A549 (cell line): ENCODE data around the gene RAPGEF5. TPM values are rescaled to one million over a fixed set of nuclear protein-coding genes. Genes with fewer than 3 reads are reported as not detected.

Source experiments
- ATAC-seq, 2 experiments: fragments of 200-7000 bp in 1 of 2; fragments of >200 bp in 1 of 2; cut with Nextera tagmentation in 1 of 2; cut with Tn5 transposase in 1 of 2; 3 replicates each; pipeline versions ENCODE4 v1.8.0 to v1.9.1; 2018 to 2020; ENCODE audit warnings: mild to moderate bottlenecking in 1 of 2, moderate library complexity in 1 of 2
- CTCF ChIA-PET: fragments of 300-600 bp; sonication (Branson Sonifier 250); formaldehyde crosslinking; extraction: SDS; loops from one replicate; lab custom pipeline; 2021; ENCODE audit warnings: antibody characterized with exemption, inconsistent platforms; lab: Yijun Ruan, JAX
- POLR2A ChIA-PET: fragments of 350-600 bp; formaldehyde crosslinking; extraction: SDS; loops from one replicate; lab custom pipeline; 2021; ENCODE audit warnings: antibody characterized with exemption, inconsistent platforms; lab: Yijun Ruan, JAX
- DNase-seq, 2 experiments: peaks; one replicate each; pipeline versions ENCODE4 v3.0.0 to v3.0.0-alpha.2; 2011 to 2016; ENCODE audit warnings: low read depth in 1 of 2, low spot score in 1 of 2
- FAIRE-seq: peaks from 2 replicates; lab custom pipeline; 2011; peaks lifted over from hg19 to GRCh38; lab: Jason Lieb, UNC
- H3K27ac ChIP-seq, 2 experiments: fragments of >200 bp; sonication (Bioruptor Twin); formaldehyde crosslinking; 3 replicates each; pipeline ENCODE4 v1.5.1; 2016 to 2017
- H3K4me1 ChIP-seq: fragments of >200 bp; sonication (Bioruptor Twin); formaldehyde crosslinking; 3 replicates; pipeline ENCODE4 v1.6.1; 2016
- H3K4me2 ChIP-seq: fragments of >200 bp; sonication (Bioruptor Twin); formaldehyde crosslinking; 3 replicates; pipeline ENCODE4 v1.6.1; 2016
- H3K4me3 ChIP-seq: fragments of >200 bp; sonication (Bioruptor Twin); formaldehyde crosslinking; 3 replicates; pipeline ENCODE4 v1.5.1; 2016
- H3K9me3 ChIP-seq: fragments of >200 bp; sonication (Bioruptor Twin); formaldehyde crosslinking; 3 replicates; pipeline ENCODE4 v1.6.1; 2016
- CBX2 ChIP-seq: fragments of 200-600 bp; sonication (generic); IDR thresholded peaks from 2 replicates; pipeline ENCODE4 v1.6.1; 2016; ENCODE audit warnings: low read depth, mild to moderate bottlenecking, borderline replicate concordance
- CBX8 ChIP-seq: fragments of 200-600 bp; sonication (generic); IDR thresholded peaks from 2 replicates; pipeline ENCODE4 v1.6.1; 2016
- CEBPB ChIP-seq, 2 experiments: fragments of >200 bp in 1 of 2; sonication (Bioruptor Twin) in 1 of 2; formaldehyde crosslinking in 1 of 2; IDR thresholded peaks; 2 replicates each; pipeline ENCODE4 v1.6.1; 2012 to 2016
- CTCF ChIP-seq: fragments of >200 bp; sonication (Bioruptor Twin); formaldehyde crosslinking; IDR thresholded peaks from 3 replicates; pipeline ENCODE4 v1.5.1; 2016
- EHF ChIP-seq: fragments of 250-450 bp; sonication (Bioruptor Pico); IDR thresholded peaks from 2 replicates; pipeline ENCODE4 v1.5.0; 2020; ENCODE audit warnings: mild to moderate bottlenecking
- ESRRA ChIP-seq: fragments of 150-350 bp; IDR thresholded peaks from 2 replicates; pipeline ENCODE4 v1.6.1; 2014; ENCODE audit warnings: mild to moderate bottlenecking, low read length, borderline replicate concordance
- FOSB ChIP-seq: fragments of 250-450 bp; sonication (Bioruptor Pico); IDR thresholded peaks from 2 replicates; pipeline ENCODE4 v1.5.0; 2020; ENCODE audit warnings: mild to moderate bottlenecking, moderate library complexity
- FOSL2 ChIP-seq, 2 experiments: fragments of 450-650 bp in 1 of 2; fragments of >200 bp in 1 of 2; sonication (Bioruptor Twin) in 1 of 2; formaldehyde crosslinking; IDR thresholded peaks; 2 replicates each; pipeline versions ENCODE4 v1.5.0 to v1.6.1; 2016 to 2020; ENCODE audit warnings: mild to moderate bottlenecking in 1 of 2, moderate library complexity in 1 of 2
- GATA3 ChIP-seq: IDR thresholded peaks from 2 replicates; pipeline ENCODE4 v1.6.1; 2012; ENCODE audit warnings: borderline replicate concordance
- HDAC2 ChIP-seq: fragments of 200-600 bp; sonication (generic); IDR thresholded peaks from 2 replicates; pipeline ENCODE4 v1.6.1; 2016
- HEYL ChIP-seq: fragments of 250-450 bp; sonication (Bioruptor Pico); IDR thresholded peaks from 2 replicates; pipeline ENCODE4 v1.8.0; 2021; ENCODE audit warnings: mild to moderate bottlenecking, moderate library complexity
- HOXA7 ChIP-seq: fragments of 250-450 bp; sonication (Bioruptor Pico); IDR thresholded peaks from 2 replicates; pipeline ENCODE4 v1.5.0; 2020; ENCODE audit warnings: mild to moderate bottlenecking, moderate library complexity
- HOXB13 ChIP-seq: fragments of 250-450 bp; sonication (Bioruptor Pico); IDR thresholded peaks from 2 replicates; pipeline ENCODE4 v1.5.0; 2020; ENCODE audit warnings: low read depth, mild to moderate bottlenecking, moderate library complexity
- JUN ChIP-seq, 2 experiments: fragments of >200 bp; sonication (Bioruptor Twin); formaldehyde crosslinking; IDR thresholded peaks; 2 replicates in 1 of 2; 3 replicates in 1 of 2; pipeline ENCODE4 v1.6.1; 2016 to 2017
- KDM1A ChIP-seq: fragments of 200-600 bp; sonication (generic); IDR thresholded peaks from 2 replicates; pipeline ENCODE4 v1.6.1; 2016; ENCODE audit warnings: low read depth, mild to moderate bottlenecking
- MYC ChIP-seq: IDR thresholded peaks from 2 replicates; pipeline ENCODE4 v1.6.1; 2012; ENCODE audit warnings: mild to moderate bottlenecking, inconsistent platforms, low read length, improper control_type of control experiment, borderline replicate concordance
- NFE2L2 ChIP-seq: fragments of 150-350 bp; conservative IDR thresholded peaks from 2 replicates; pipeline ENCODE4 v1.6.1; 2014; ENCODE audit warnings: low read length
- RNF2 ChIP-seq: fragments of 200-600 bp; sonication (generic); IDR thresholded peaks from 2 replicates; pipeline ENCODE4 v1.6.1; 2016; ENCODE audit warnings: low read depth, mild to moderate bottlenecking, antibody characterized with exemption, moderate library complexity, borderline replicate concordance
- WGBS: methylation state at CpG from one replicate; pipeline ENCODE4 v1.1.6; 2017; ENCODE audit errors: missing lambda C conversion rate; 5-methylcytosine and 5-hydroxymethylcytosine counted together
- polyA plus RNA-seq, 4 experiments: library from polyadenylated mRNA; depleted of rRNA in 3 of 4; stranded (reverse); fragments of >200 nt; fragmentation: RNase III in 1 of 4; extraction: RNeasy Plus Mini Kit Qiagen cat#74134 plus additional on column Dnase treatment in 1 of 4; gene quantifications; 2 replicates in 3 of 4; 3 replicates in 1 of 4; pipeline ENCODE4 v1.2.3, GENCODE V29; 2011 to 2017
- TF ChIP-seq, protein P1 (sequence below): fragments of 250-450 bp; sonication (Bioruptor Pico); IDR thresholded peaks from 2 replicates; pipeline ENCODE4 v1.5.0; 2021; ENCODE audit warnings: mild to moderate bottlenecking, moderate library complexity, borderline replicate concordance
- TF ChIP-seq, protein P2 (sequence below): fragments of 250-450 bp; sonication (Bioruptor Pico); IDR thresholded peaks from 2 replicates; pipeline ENCODE4 v1.5.0; 2020; ENCODE audit warnings: low read depth, mild to moderate bottlenecking, moderate library complexity

Gene RAPGEF5
- polyA plus RNA-seq, 2 of the 4 experiments (the other 2 are of a cell fraction): 0.03 to 0.14 TPM

DNA sequence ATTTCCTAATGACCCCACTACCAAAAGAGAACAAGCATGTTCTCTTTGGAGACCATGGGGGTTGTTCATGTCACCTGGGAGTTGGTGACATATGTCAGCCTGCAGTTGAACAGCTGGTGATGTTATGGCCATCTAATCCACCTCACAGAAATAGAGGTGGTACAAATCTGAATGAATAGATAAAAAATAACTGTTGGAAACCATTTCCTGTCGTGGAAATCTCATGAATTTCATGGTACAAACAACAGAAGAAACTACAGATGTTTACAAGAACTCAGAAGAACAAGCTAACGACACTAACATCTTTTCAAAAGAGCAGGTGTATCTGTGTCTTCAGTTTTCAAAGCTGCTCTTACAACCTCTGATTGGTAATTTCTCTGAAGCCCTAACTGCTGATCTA is 81.3 kb downstream of the RAPGEF5 start:
- WGBS: 2% methylated on average over 2 of the region's 2 CpGs
- ChIA-PET POLR2A (no interaction called here), CTCF (interaction anchor here (0.5 kb wide), 1 partner anchor 172 kb away, joined by 5 read pairs; no protein-coding TSS in a partner anchor)
- no peak overlapping the region for H3K4me3 ChIP-seq
- TF ChIP-seq FOSB (no peak), JUN (IDR thresholded peaks at IDR 0.05) (no peak), FOSL2 (IDR thresholded peaks at IDR 0.05) (no peak), FOSL2 (CRISPR knock-in tag; IDR thresholded peaks at IDR 0.05) (no peak), CBX2 (no peak)
- TF ChIP-seq, protein P1, sequence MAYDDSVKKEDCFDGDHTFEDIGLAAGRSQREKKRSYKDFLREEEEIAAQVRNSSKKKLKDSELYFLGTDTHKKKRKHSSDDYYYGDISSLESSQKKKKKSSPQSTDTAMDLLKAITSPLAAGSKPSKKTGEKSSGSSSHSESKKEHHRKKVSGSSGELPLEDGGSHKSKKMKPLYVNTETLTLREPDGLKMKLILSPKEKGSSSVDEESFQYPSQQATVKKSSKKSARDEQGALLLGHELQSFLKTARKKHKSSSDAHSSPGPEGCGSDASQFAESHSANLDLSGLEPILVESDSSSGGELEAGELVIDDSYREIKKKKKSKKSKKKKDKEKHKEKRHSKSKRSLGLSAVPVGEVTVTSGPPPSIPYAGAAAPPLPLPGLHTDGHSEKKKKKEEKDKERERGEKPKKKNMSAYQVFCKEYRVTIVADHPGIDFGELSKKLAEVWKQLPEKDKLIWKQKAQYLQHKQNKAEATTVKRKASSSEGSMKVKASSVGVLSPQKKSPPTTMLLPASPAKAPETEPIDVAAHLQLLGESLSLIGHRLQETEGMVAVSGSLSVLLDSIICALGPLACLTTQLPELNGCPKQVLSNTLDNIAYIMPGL (CRISPR knock-in tag): no peak
- TF ChIP-seq, all 56 proteins: peak for 0
- Histone ChIP-seq H3K9me3 (no peaks in the 10 kb centered on the region), H3K27ac (no peak overlapping the region), H3K4me1 (no peaks in the 10 kb centered on the region), H3K4me2 (no peak overlapping the region)
- ATAC-seq (no peak), DNase-seq (no peak), FAIRE-seq (no peak)

DNA sequence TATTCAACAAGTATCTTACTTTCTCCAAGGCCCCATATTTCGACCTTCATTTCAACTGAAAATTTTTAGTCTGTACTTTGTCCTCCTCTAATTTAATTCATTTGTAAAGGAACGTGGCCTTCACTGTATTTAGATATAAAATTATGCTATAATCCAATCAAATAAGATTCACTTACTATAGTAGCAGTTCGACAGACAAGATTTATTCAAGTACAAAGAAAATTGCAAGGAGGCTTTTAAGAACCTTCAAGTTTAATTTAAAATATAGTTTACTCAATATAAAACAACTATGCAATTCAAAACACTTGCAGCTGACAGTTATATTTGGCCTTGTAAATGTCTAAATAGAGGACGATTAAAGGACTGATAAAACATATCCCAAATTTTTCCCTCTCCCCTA is 85.6 kb downstream of the RAPGEF5 start:
- H3K4me1 ChIP-seq: no peaks in the 10 kb centered on the region
- ATAC-seq: no peak
- 13% methylated on average over 4 of the region's 4 CpGs for WGBS
- H3K9me3 ChIP-seq: no peaks in the 10 kb centered on the region
- TF ChIP-seq GATA3 (no peak), HOXB13 (CRISPR knock-in tag) (no peak), HDAC2 (no peak), ESRRA (no peak), CBX8 (no peak), RNF2 (no peak), EHF (CRISPR knock-in tag) (no peak), NFE2L2 (no peak)
- TF ChIP-seq, protein P2, sequence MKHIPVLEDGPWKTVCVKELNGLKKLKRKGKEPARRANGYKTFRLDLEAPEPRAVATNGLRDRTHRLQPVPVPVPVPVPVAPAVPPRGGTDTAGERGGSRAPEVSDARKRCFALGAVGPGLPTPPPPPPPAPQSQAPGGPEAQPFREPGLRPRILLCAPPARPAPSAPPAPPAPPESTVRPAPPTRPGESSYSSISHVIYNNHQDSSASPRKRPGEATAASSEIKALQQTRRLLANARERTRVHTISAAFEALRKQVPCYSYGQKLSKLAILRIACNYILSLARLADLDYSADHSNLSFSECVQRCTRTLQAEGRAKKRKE (CRISPR knock-in tag): no peak
- TF ChIP-seq, protein P1 (CRISPR knock-in tag): no peak
- TF ChIP-seq, all 56 proteins: peak for 0
- DNase-seq: no peak
- Histone ChIP-seq H3K4me3 (no peak overlapping the region), H3K27ac (no peak overlapping the region), H3K4me2 (no peak overlapping the region)
- ChIA-PET POLR2A (no interaction called here), CTCF (no interaction called here)
- FAIRE-seq: no peak

DNA sequence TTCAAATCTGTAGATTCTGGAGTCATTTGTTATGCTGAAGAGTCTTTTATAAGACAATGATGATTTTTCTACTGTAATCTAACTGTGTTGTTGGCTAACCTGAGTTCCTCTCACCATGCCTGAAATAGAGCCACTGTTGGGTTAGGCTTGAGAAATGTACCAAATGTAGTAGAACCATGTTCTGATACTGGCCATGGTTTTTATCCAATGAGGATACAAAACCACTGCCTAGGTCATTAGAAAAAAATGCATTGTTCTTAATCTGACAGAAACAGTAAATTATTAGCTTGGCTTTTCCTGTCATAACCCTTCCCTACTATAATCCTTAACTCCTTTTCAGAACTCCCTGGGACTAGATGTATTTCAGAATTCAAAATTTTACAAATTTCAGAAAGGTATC is 86.6 kb downstream of the RAPGEF5 start:
- H3K4me3 ChIP-seq: no peak overlapping the region
- no peak overlapping the region for H3K4me2 ChIP-seq
- H3K4me1 ChIP-seq: no peaks in the 10 kb centered on the region
- FAIRE-seq (no peak), DNase-seq (no peak), ATAC-seq (no peak)
- TF ChIP-seq HOXA7 (no peak), MYC (no peak), KDM1A (no peak), HEYL (CRISPR knock-in tag) (no peak), CTCF (no peak), JUN (IDR thresholded peaks at IDR 0.05) (no peak), CEBPB (IDR thresholded peaks at IDR 0.05) (no peak)
- TF ChIP-seq, protein P1 (CRISPR knock-in tag): no peak
- CTCF ChIA-PET: no interaction called here
- no peak overlapping the region for H3K27ac ChIP-seq
- POLR2A ChIA-PET: no interaction called here
- H3K9me3 ChIP-seq: no peaks in the 10 kb centered on the region
